ENCODE measurements around the gene DHRS9.

Gene DHRS9

GRCh38 chr2:169089182-169089581 is 19.8 kb downstream of the DHRS9 start:
- no peak overlapping the region for H3K9ac ChIP-seq (ENCODE audit: low read length)
- no peaks in the 10 kb centered on the region for H4K20me1 ChIP-seq (ENCODE audit: insufficient read depth, low read length)
- H3F3A ChIP-seq (ENCODE audit: insufficient read depth, low read length), result no peaks in the 10 kb centered on the region
- H3K4me2 ChIP-seq (ENCODE audit: low read depth, low read length), result no peak overlapping the region
- H3K27me3 ChIP-seq (replicated peaks; ENCODE audit: insufficient read depth, low read length), result no peaks in the 10 kb centered on the region
- TF ChIP-seq EZH2phosphoT487 (IDR thresholded peaks at IDR 0.05; ENCODE audit: low read length), result no peak
- TF ChIP-seq CTCF (IDR thresholded peaks at IDR 0.05; ENCODE audit: low read length), result no peak
- TF ChIP-seq EZH2 (optimal IDR thresholded peaks at IDR 0.05; ENCODE audit: low read depth, low read length), result no peak
- no peaks in the 10 kb centered on the region for H3K9me2 ChIP-seq (replicated peaks; ENCODE audit: insufficient read depth, low read length)
- no peak overlapping the region for H3K4me3 ChIP-seq (ENCODE audit: low read length)
- no peaks in the 10 kb centered on the region for H3K79me2 ChIP-seq (ENCODE audit: low read length)
- H2AFZ ChIP-seq (ENCODE audit: low read length), result no peak overlapping the region
- H3K9me3 ChIP-seq (replicated peaks; ENCODE audit: insufficient read depth, low read length), result no peaks in the 10 kb centered on the region
- no peak overlapping the region for H3K27ac ChIP-seq (ENCODE audit: low read length)
- no peak for DNase-seq
- H3K36me3 ChIP-seq (replicated peaks; ENCODE audit: insufficient read depth, low read length), result no peaks in the 10 kb centered on the region
- H3K4me1 ChIP-seq (ENCODE audit: low read length), result no peaks in the 10 kb centered on the region; the same call in 1 of the 2 replicates

- H3K4me1 ChIP-seq (ENCODE audit: low read length), result peaks cover 8% of the 10 kb centered on the region
- no peaks in the 10 kb centered on the region for H3K9me3 ChIP-seq (replicated peaks; ENCODE audit: insufficient read depth, low read length)
- no peaks in the 10 kb centered on the region for H4K20me1 ChIP-seq (ENCODE audit: insufficient read depth, low read length)
- H3K9me2 ChIP-seq (replicated peaks; ENCODE audit: insufficient read depth, low read length), result no peaks in the 10 kb centered on the region
- H3K27me3 ChIP-seq (replicated peaks; ENCODE audit: insufficient read depth, low read length), result no peaks in the 10 kb centered on the region
- H3K4me2 ChIP-seq (ENCODE audit: low read depth, low read length), result no peak overlapping the region
- peaks cover 3% of the 10 kb centered on the region for H3F3A ChIP-seq (ENCODE audit: insufficient read depth, low read length)
- TF ChIP-seq EZH2 (optimal IDR thresholded peaks at IDR 0.05; ENCODE audit: low read depth, low read length) (no peak), EZH2phosphoT487 (IDR thresholded peaks at IDR 0.05; ENCODE audit: low read length) (no peak), CTCF (IDR thresholded peaks at IDR 0.05; ENCODE audit: low read length) (no peak)
- H3K79me2 ChIP-seq (ENCODE audit: low read length), result no peaks in the 10 kb centered on the region
- H3K27ac ChIP-seq (ENCODE audit: low read length), result no peak overlapping the region
- no peak overlapping the region for H3K4me3 ChIP-seq (ENCODE audit: low read length)
- no peak overlapping the region for H3K9ac ChIP-seq (ENCODE audit: low read length)
- no peaks in the 10 kb centered on the region for H3K36me3 ChIP-seq (replicated peaks; ENCODE audit: insufficient read depth, low read length)
- no peak overlapping the region for H2AFZ ChIP-seq (ENCODE audit: low read length)
- peak; percentile 68 for DNase-seq
Measured at GRCh38 chr2:169090133-169090820, 20.9 kb downstream of the DHRS9 start.

GRCh38 chr2:169091256-169091655 is 21.9 kb downstream of the DHRS9 start:
- H3K4me1 ChIP-seq (ENCODE audit: low read length), result peaks cover 14% of the 10 kb centered on the region
- no peak overlapping the region for H3K4me2 ChIP-seq (ENCODE audit: low read depth, low read length)
- peaks cover 13% of the 10 kb centered on the region for H3F3A ChIP-seq (ENCODE audit: insufficient read depth, low read length)
- no peaks in the 10 kb centered on the region for H3K79me2 ChIP-seq (ENCODE audit: low read length)
- H3K9me2 ChIP-seq (replicated peaks; ENCODE audit: insufficient read depth, low read length), result no peaks in the 10 kb centered on the region
- no peak overlapping the region for H2AFZ ChIP-seq (ENCODE audit: low read length)
- TF ChIP-seq EZH2phosphoT487 (IDR thresholded peaks at IDR 0.05; ENCODE audit: low read length) (no peak), EZH2 (optimal IDR thresholded peaks at IDR 0.05; ENCODE audit: low read depth, low read length) (no peak), CTCF (IDR thresholded peaks at IDR 0.05; ENCODE audit: low read length) (no peak)
- H3K27ac ChIP-seq (ENCODE audit: low read length), result no peak overlapping the region
- H3K9me3 ChIP-seq (replicated peaks; ENCODE audit: insufficient read depth, low read length), result no peaks in the 10 kb centered on the region
- H3K4me3 ChIP-seq (ENCODE audit: low read length), result no peak overlapping the region
- H4K20me1 ChIP-seq (ENCODE audit: insufficient read depth, low read length), result no peaks in the 10 kb centered on the region
- H3K36me3 ChIP-seq (replicated peaks; ENCODE audit: insufficient read depth, low read length), result no peaks in the 10 kb centered on the region
- no peak overlapping the region for H3K9ac ChIP-seq (ENCODE audit: low read length)
- no peak for DNase-seq
- H3K27me3 ChIP-seq (replicated peaks; ENCODE audit: insufficient read depth, low read length), result no peaks in the 10 kb centered on the region
